HG03060 (cell line): ENCODE data around the gene PCBP1.
"Not testable (repeated sequence)": the region's sequence is repeated elsewhere in the genome, so short reads cannot be mapped to it uniquely, and the experiment has no call there.

Source experiments
- ATAC-seq: cut with Tn5 transposase; IDR thresholded peaks from one replicate; pipeline ENCODE4 v1.9.1; 2021; ENCODE audit warnings: low read depth, moderate number of reproducible peaks; ENCODE audit not compliant: unreplicated experiment

PCBP1 gene

GRCh38 chr2:70095720-70096670 is 8.7 kb downstream of the PCBP1 start:
- no peak for ATAC-seq

GRCh38 chr2:70098032-70098431 is 10.8 kb downstream of the PCBP1 start:
- ATAC-seq: no peak

- no peak for ATAC-seq
Measured at GRCh38 chr2:70099270-70099669, 12.0 kb downstream of the PCBP1 start.

- no peak for ATAC-seq
Measured at GRCh38 chr2:70101174-70101573, 13.9 kb downstream of the PCBP1 start.

- ATAC-seq: not testable (repeated sequence)
Measured at GRCh38 chr2:70101686-70102085, 14.4 kb downstream of the PCBP1 start.

GRCh38 chr2:70102323-70102905 is 15.1 kb downstream of the PCBP1 start:
- not testable (repeated sequence) for ATAC-seq

- ATAC-seq: no peak
Measured at GRCh38 chr2:70103531-70104061, 16.3 kb downstream of the PCBP1 start.

GRCh38 chr2:70104231-70105111 is 17.2 kb downstream of the PCBP1 start:
- no peak for ATAC-seq

- ATAC-seq: not testable (repeated sequence)
Measured at GRCh38 chr2:70106138-70106537, 18.9 kb downstream of the PCBP1 start.

GRCh38 chr2:70110397-70110796 is 23.1 kb downstream of the PCBP1 start:
- ATAC-seq: not testable (repeated sequence)

- no peak for ATAC-seq
Measured at GRCh38 chr2:70111752-70112591, 24.7 kb downstream of the PCBP1 start.

GRCh38 chr2:70113359-70114070 is 26.2 kb downstream of the PCBP1 start:
- ATAC-seq: no peak

- ATAC-seq: no peak
Measured at GRCh38 chr2:70115646-70116442, 28.6 kb downstream of the PCBP1 start.

- ATAC-seq: no peak
Measured at GRCh38 chr2:70116936-70117552, 29.8 kb downstream of the PCBP1 start.

- ATAC-seq: no peak
Measured at GRCh38 chr2:70118798-70119454, 31.6 kb downstream of the PCBP1 start.

GRCh38 chr2:70121627-70122372 is 34.5 kb downstream of the PCBP1 start:
- ATAC-seq: no peak

- no peak for ATAC-seq
Measured at GRCh38 chr2:70122470-70122869, 35.2 kb downstream of the PCBP1 start.
